Panc1 (cell line): Measurements from ENCODE around the gene PARS2. TPM values are rescaled to one million over a fixed set of nuclear protein-coding genes. Genes with fewer than 3 reads are reported as not detected.
A peak's percentile ranks its signal among the peaks of the same experiment; 100 is the strongest.

Source experiments
- ATAC-seq: fragments of 200-7000 bp; cut with Tn5 transposase; 2 replicates; pipeline ENCODE4 v1.9.1; 2020; ENCODE audit warnings: mild to moderate bottlenecking, moderate library complexity
- BruUV-seq: library from RNA; stranded (reverse); fragments of 400-500 nt; replicated peaks from 2 replicates; lab custom pipeline; 2021; lab: Mats Ljungman, UMichigan
- CTCF ChIA-PET: fragments of 300-600 bp; sonication (Branson Sonifier 250); formaldehyde crosslinking; loops from one replicate; lab custom pipeline; 2022; ENCODE audit warnings: antibody characterized with exemption; lab: Charles Lee
- POLR2A ChIA-PET: fragments of 300-600 bp; sonication (Branson Sonifier 250); formaldehyde crosslinking; loops from one replicate; lab custom pipeline; 2022; ENCODE audit warnings: antibody characterized with exemption; lab: Charles Lee
- DNase-seq: peaks from one replicate; pipeline ENCODE4 v3.0.0-alpha.2; 2010; ENCODE audit warnings: low read depth, low spot score
- H3K27ac ChIP-seq: 2 replicates; pipeline ENCODE4 v1.5.1; 2011; ENCODE audit warnings: mild to moderate bottlenecking, low read length, inconsistent platforms
- H3K27me3 ChIP-seq: fragments of 200-500 bp; sonication (Bioruptor generic); 2 replicates; pipeline ENCODE4 v1.6.0; 2014; ENCODE audit warnings: low read length, inconsistent platforms; ENCODE audit not compliant: control insufficient read depth, insufficient read depth
- H3K36me3 ChIP-seq: fragments of 200-500 bp; sonication (Bioruptor generic); 2 replicates; pipeline ENCODE4 v1.5.1; 2014; ENCODE audit warnings: inconsistent platforms, mild to moderate bottlenecking, low read length, moderate library complexity; ENCODE audit not compliant: control insufficient read depth, insufficient read depth
- H3K4me1 ChIP-seq: 2 replicates; pipeline ENCODE4 v1.5.1; 2011; ENCODE audit warnings: inconsistent platforms, mild to moderate bottlenecking, low read length, moderate library complexity; ENCODE audit not compliant: control insufficient read depth, insufficient read depth
- H3K4me3 ChIP-seq, 2 experiments: 2 replicates each; pipeline ENCODE4 v1.5.1; 2011 to 2012; ENCODE audit warnings: low read depth in 2 of 2, low read length in 2 of 2, mild to moderate bottlenecking in 2 of 2, inconsistent platforms in 1 of 2, moderate library complexity in 1 of 2
- H3K9me3 ChIP-seq: fragments of 200-500 bp; sonication (Bioruptor generic); 2 replicates; pipeline ENCODE4 v1.5.1; 2014; ENCODE audit warnings: low read depth, mild to moderate bottlenecking, inconsistent platforms, low read length, moderate library complexity; ENCODE audit not compliant: control insufficient read depth, insufficient read depth
- CTCF ChIP-seq: fragments of 450-650 bp; IDR thresholded peaks from 2 replicates; pipeline ENCODE4 v1.5.1; 2017; ENCODE audit warnings: mild to moderate bottlenecking
- POLR2AphosphoS5 ChIP-seq: IDR thresholded peaks from 2 replicates; pipeline ENCODE4 v1.6.1; 2012; ENCODE audit warnings: mild to moderate bottlenecking, low read depth, low read length, moderate library complexity
- REST ChIP-seq, 2 experiments: IDR thresholded peaks; 2 replicates each; pipeline ENCODE4 v1.6.1; 2011 to 2012; ENCODE audit warnings: low read depth in 2 of 2, control low read depth in 1 of 2, low read length in 1 of 2, mild to moderate bottlenecking in 1 of 2, moderate library complexity in 1 of 2; ENCODE audit not compliant: insufficient read depth in 1 of 2
- SIN3A ChIP-seq: IDR thresholded peaks from 2 replicates; pipeline ENCODE4 v1.6.1; 2012; ENCODE audit warnings: low read depth, mild to moderate bottlenecking, low read length, moderate library complexity, borderline replicate concordance; ENCODE audit not compliant: insufficient read depth
- TCF7L2 ChIP-seq: IDR thresholded peaks from 2 replicates; pipeline ENCODE4 v1.6.1; 2011; ENCODE audit warnings: mild to moderate bottlenecking, low read depth, low read length, inconsistent platforms
- in situ Hi-C: cut with HindIII; loops from 2 replicates; pipeline ENCODE4 v1.10.0; 2016; ENCODE audit warnings: low sequenced_read_pairs, low pct_unique_long_range_greater_than_20kb
- intact Hi-C: fragments of 100-400 bp; cut with micrococcal nuclease; formaldehyde crosslinking; loops from one replicate; pipeline ENCODE4 v1.10.0; 2022; ENCODE audit not compliant: unreplicated experiment
- total RNA-seq: library from RNA; stranded (reverse); gene quantifications from one replicate; pipeline ENCODE4 v1.2.1, GENCODE V29; 2021; ENCODE audit not compliant: unreplicated experiment

PARS2 gene
- total RNA-seq, 1 experiment from 2014 or later, result 4.4 TPM

GRCh38 chr1:54804471-54805132, 40.3 kb upstream of the PARS2 start:
- Histone ChIP-seq H3K36me3 (no peaks in the 10 kb centered on the region), H3K4me3 (no peak overlapping the region), H3K27ac (no peak overlapping the region), H3K27me3 (no peaks in the 10 kb centered on the region), H3K4me1 (no peaks in the 10 kb centered on the region), H3K9me3 (no peaks in the 10 kb centered on the region)
- no TSS peak for BruUV-seq
- ChIA-PET CTCF (no interaction called here), POLR2A (no interaction called here)
- DNase-seq, result no peak
- in situ Hi-C loops (no loop called here), intact Hi-C loops (no loop called here)
- TF ChIP-seq CTCF (no peak), SIN3A (no peak), POLR2AphosphoS5 (no peak), TCF7L2 (no peak), REST (IDR thresholded peaks at IDR 0.05; ENCODE audit: insufficient read depth in 1 of 2, low read depth in 2 of 2, low read length in 1 of 2) (no peak)
- ATAC-seq, result no peak

- no peaks in the 10 kb centered on the region for H3K27me3 ChIP-seq
- no peak overlapping the region for H3K4me3 ChIP-seq
- POLR2A ChIA-PET, result interaction anchor here (0.8 kb wide), 1 partner anchor 15 kb away, joined by 3 read pairs; no protein-coding TSS in a partner anchor
- no peak overlapping the region for H3K27ac ChIP-seq
- H3K36me3 ChIP-seq, result no peaks in the 10 kb centered on the region
- ATAC-seq, result no peak
- H3K9me3 ChIP-seq, result no peaks in the 10 kb centered on the region
- BruUV-seq, result no TSS peak
- peak; percentile 42 to 50; a peak in 2 of 4 replicates for TF ChIP-seq REST (IDR thresholded peaks at IDR 0.05; ENCODE audit: insufficient read depth in 1 of 2, low read depth in 2 of 2, low read length in 1 of 2)
- no peak for TF ChIP-seq CTCF
- CTCF ChIA-PET, result no interaction called here
- in situ Hi-C loops (no loop called here), intact Hi-C loops (no loop called here)
- no peak for DNase-seq
- H3K4me1 ChIP-seq, result no peaks in the 10 kb centered on the region
These were observed 39.6 kb upstream of the PARS2 start for GRCh38 chr1:54803761-54804470.
